GM18505 (cell line): ENCODE data around the gene WNT4.

Experiments used
- ATAC-seq: cut with Tn5 transposase; IDR thresholded peaks from one replicate; pipeline ENCODE4 v1.9.1; 2021; ENCODE audit not compliant: unreplicated experiment
- POLR2A ChIP-seq: IDR thresholded peaks from 4 replicates; pipeline ENCODE4 v1.6.1; 2011; ENCODE audit warnings: borderline replicate concordance; ENCODE audit not compliant: insufficient read depth, insufficient read length; ENCODE audit errors: extremely low read depth

The WNT4 gene

DNA sequence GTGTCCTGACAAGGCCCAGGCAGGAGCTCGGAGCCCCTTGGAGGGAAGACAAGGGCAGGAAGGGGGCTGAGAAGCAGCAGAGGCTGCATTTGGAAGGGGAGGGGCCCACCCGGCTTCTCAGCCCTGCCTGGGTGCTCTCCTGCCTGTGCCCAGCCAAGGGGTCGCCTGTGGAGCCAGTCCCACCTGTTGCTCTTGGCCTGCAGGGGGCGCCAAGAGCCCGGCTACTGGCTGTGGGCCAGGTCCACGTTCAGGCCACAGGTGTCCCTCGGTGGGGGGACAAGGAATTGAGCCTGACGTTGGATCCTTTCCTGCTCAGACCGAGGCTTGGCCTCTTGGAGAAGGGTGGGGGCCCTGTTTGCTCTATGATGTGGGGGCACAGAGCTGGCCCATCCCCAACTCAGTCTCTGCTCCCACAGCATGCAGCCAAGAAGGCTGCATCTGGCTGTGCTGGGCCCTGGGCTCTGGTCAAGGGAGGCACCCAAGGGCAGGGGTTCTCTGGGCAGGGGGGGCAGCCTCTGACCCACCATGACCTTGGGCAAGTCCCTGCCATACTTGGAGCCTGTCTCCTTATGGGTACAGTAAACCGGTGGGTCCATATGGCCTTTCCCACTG is 10.9 kb downstream of the WNT4 start:
- no peak for ATAC-seq
- TF ChIP-seq POLR2A: no peak

DNA sequence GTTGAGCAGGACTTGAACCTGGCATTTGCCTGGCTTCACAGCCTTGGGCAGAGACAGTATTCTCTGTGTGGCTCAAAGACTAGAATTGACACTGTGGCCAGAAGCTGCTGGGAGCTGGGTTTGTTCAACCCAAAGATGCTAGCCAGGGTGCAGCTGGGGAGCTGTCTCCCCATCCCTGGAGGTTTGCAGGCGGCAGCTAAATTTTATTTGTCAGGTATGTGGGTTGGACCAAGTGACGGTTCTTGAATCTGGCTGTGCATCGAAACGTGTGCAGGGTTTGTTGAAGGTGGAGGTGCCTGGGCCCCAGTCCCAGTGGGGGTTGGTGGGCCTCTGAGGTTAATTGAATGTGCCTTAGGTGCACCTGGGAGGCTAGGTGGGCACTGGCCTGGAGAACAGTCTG is 11.8 kb downstream of the WNT4 start:
- ATAC-seq: no peak
- no peak for TF ChIP-seq POLR2A

- ATAC-seq: no peak
- no peak for TF ChIP-seq POLR2A
These were observed 13.3 kb downstream of the WNT4 start for GRCh38 chr1:22129501-22130117.

GRCh38 chr1:22128392-22128791 is 14.5 kb downstream of the WNT4 start:
- TF ChIP-seq POLR2A: no peak
- ATAC-seq: no peak

- ATAC-seq: no peak
- no peak for TF ChIP-seq POLR2A
These were observed 15.2 kb downstream of the WNT4 start for GRCh38 chr1:22127731-22128130.

DNA sequence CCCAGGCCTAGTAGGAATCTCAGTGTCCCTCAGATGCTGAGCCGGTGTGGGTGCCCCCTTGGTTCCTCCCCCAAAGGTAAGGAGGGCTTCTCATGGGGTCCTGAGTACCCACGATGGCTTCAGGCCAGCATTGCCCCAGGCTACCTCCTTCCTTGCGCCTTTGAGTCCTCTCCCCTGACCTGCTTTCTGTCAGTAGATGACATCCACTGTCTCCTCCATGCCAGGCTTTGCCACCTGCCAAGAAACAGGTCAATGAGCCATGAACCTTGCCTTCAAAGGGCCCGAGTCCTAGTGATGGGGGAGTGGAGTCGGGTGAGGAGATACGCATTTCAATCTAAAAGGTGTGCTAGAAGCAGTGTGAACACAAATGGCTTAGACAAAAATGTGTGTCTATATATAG is 15.6 kb downstream of the WNT4 start:
- TF ChIP-seq POLR2A: no peak
- ATAC-seq: no peak

DNA sequence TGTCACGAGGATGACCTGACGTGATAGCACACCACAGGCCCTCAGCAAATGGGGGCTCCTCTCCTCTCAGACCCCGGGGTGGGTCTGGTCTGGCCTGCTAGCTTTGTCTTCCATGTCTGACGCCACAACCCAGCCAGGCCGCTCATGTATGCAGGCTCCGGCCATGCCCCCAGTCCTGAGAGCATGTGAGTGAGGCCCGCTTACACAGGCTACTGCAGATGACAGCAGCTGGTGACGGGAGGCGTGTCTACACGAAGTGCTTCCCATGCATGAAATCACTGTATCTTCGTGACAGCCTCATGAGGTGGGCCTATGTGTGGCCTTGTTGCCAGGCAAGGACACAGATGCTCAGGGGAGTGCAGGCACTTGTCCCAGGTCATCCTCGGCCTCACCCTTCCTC is 16.4 kb downstream of the WNT4 start:
- TF ChIP-seq POLR2A: no peak
- ATAC-seq: no peak

GRCh38 chr1:22124592-22125229 is 18.2 kb downstream of the WNT4 start:
- no peak for ATAC-seq
- no peak for TF ChIP-seq POLR2A

GRCh38 chr1:22123901-22124404 is 18.9 kb downstream of the WNT4 start:
- ATAC-seq: no peak

DNA sequence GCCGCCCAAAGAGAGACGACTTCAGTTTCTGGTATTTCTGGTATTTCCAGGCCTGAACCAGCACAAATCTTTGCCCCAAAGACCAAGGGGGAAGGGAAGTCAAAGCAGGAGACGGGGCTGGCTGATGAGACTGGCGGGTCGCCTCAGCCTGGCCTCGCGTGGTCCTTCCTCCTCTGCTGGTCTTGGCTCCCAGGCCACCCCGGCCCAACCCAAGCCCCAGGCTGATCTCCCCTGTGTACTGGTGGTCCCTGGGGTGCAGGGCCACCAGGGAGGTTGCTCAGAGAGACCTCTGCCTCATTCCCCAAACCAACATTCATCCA is 19.9 kb downstream of the WNT4 start:
- no peak for ATAC-seq
- no peak for TF ChIP-seq POLR2A

More at GRCh38 chr1:22123901-22124404, 18.9 kb downstream of the WNT4 start:
- no peak for TF ChIP-seq POLR2A

GRCh38 chr1:22122273-22123070 is 20.4 kb downstream of the WNT4 start:
- TF ChIP-seq POLR2A: no peak
- no peak for ATAC-seq

DNA sequence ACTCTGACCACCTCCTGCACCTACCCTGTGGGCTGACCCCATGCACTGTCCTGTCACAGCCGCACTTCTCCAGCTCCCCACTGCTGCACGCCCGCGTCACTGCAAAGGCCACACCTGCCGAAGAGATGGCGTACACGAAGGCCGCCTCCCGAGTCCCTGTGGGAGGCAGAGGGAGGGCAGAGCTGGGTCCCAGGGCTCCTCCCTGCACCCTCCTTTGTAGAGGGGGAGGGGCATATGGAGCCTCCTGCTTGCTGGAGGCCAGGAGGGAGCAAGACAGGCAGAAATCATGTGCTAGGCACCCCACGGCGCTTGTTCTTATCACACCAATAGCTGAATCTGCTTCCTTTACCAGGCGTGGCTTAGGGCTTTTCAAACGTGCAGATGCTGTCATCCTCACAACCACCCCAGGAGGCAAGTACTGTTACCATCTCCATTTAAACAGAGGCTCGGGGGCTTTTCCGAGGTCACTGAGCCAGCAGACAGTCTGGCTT is 21.4 kb downstream of the WNT4 start:
- no peak for TF ChIP-seq POLR2A
- ATAC-seq: no peak

DNA sequence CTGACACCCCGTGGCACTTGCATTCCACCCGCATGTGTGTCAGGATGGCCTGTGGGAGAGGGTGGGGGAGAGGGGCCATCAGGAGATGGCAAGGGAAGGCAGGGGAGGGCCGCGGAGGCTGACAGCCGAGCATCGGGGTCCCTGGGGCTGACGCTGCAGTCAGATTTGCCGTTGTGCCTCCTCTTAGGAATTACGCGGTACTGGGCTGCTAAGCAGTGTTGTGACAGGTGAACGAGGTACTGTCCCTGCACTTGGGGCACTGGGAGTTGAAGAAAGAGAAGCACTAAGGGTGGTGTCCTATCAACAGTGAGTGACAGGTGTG is 22.5 kb downstream of the WNT4 start:
- no peak for ATAC-seq
- TF ChIP-seq POLR2A: no peak
